Measurements from ENCODE around the gene SH3BP4. TPM values are rescaled to one million over a fixed set of nuclear protein-coding genes. Genes with fewer than 3 reads are reported as not detected.

The SH3BP4 gene
- total and polyA plus RNA-seq, 2 of the 13 experiments (the other 11 are each of a cell fraction or from before 2014, with no cell fraction given) = 34.6 to 99.1 TPM

- TF ChIP-seq TIGD3 (CRISPR knock-in tag; IDR thresholded peaks at IDR 0.05; ENCODE audit: borderline replicate concordance) (0 out of 2 replicates have a peak, but pooled peaks have one; percentile 59), MTF1 (CRISPR knock-in tag; IDR thresholded peaks at IDR 0.05) (no peak), GATAD1 (CRISPR knock-in tag; IDR thresholded peaks at IDR 0.05) (peak; percentile 58), ARNTL (CRISPR knock-in tag; IDR thresholded peaks at IDR 0.05) (no peak), MED13 (CRISPR knock-in tag; IDR thresholded peaks at IDR 0.05) (no peak; the same call in none of the 2 replicates), CBX1 (IDR thresholded peaks at IDR 0.05; ENCODE audit: low read depth) (no peak), MLX (CRISPR knock-in tag; IDR thresholded peaks at IDR 0.05) (0 out of 2 replicates have a peak, but pooled peaks have one; percentile 66), NFE2L1 (CRISPR knock-in tag; IDR thresholded peaks at IDR 0.05; ENCODE audit: borderline replicate concordance) (peak; percentile 4; the same call in 1 of the 2 replicates), ZUFSP (CRISPR knock-in tag; IDR thresholded peaks at IDR 0.05; ENCODE audit: borderline replicate concordance) (no peak), KDM5B (CRISPR knock-in tag; IDR thresholded peaks at IDR 0.05; ENCODE audit: borderline replicate concordance) (no peak; the same call in 1 of the 2 replicates), KDM4B (CRISPR knock-in tag; IDR thresholded peaks at IDR 0.05) (peak; percentile 54; the same call in 1 of the 2 replicates), ZNF841 (CRISPR knock-in tag; IDR thresholded peaks at IDR 0.05; ENCODE audit: borderline replicate concordance) (no peak), ZSCAN5A (CRISPR knock-in tag; IDR thresholded peaks at IDR 0.05; ENCODE audit: borderline replicate concordance) (peak; percentile 31; the same call in 1 of the 2 replicates), XRCC5 (optimal IDR thresholded peaks at IDR 0.05; ENCODE audit: low read length) (no peak), ELF3 (CRISPR knock-in tag; IDR thresholded peaks at IDR 0.05) (peak; percentile 87), ZNF709 (CRISPR knock-in tag; IDR thresholded peaks at IDR 0.05) (no peak), ZBED4 (CRISPR knock-in tag; IDR thresholded peaks at IDR 0.05; ENCODE audit: borderline replicate concordance) (peak; percentile 61; the same call in 1 of the 2 replicates), ELF1 (CRISPR knock-in tag; IDR thresholded peaks at IDR 0.05) (no peak; the same call in 1 of the 2 replicates), ZNF782 (CRISPR knock-in tag; IDR thresholded peaks at IDR 0.05; ENCODE audit: borderline replicate concordance) (no peak), ZNF780A (CRISPR knock-in tag; IDR thresholded peaks at IDR 0.05) (0 out of 2 replicates have a peak, but pooled peaks have one; percentile 57)
These were observed 48.8 kb downstream of the SH3BP4 start (continued) for GRCh38 chr2:235000426-235001236.

All from HepG2 (cell line).